ENCODE measurements around the gene SLC35B4.

Gene SLC35B4

GRCh38 chr7:134334408-134334807, 17.7 kb upstream of the SLC35B4 start:
- Histone ChIP-seq H3K79me2 (ENCODE audit: insufficient read depth, low read length) (no peaks in the 10 kb centered on the region), H3K9me2 (ENCODE audit: low read depth, low read length) (no peaks in the 10 kb centered on the region), H3K36me3 (ENCODE audit: insufficient read depth, low read length) (no peaks in the 10 kb centered on the region), H2AFZ (ENCODE audit: low read length) (no peak overlapping the region), H3K27me3 (ENCODE audit: insufficient read depth, low read length) (0 out of 2 replicates have a peak, but pooled peaks cover 3% of the 10 kb centered on the region), H4K20me1 (ENCODE audit: insufficient read depth, low read length) (no peaks in the 10 kb centered on the region), H3K4me2 (ENCODE audit: low read length) (no peak overlapping the region), H3K27ac (ENCODE audit: low read depth, low read length, poor library complexity, severe bottlenecking) (no peak overlapping the region), H3K4me1 (ENCODE audit: insufficient read depth, low read length, severe bottlenecking) (no peaks in the 10 kb centered on the region), H3K4me3 (ENCODE audit: low read depth, low read length, poor library complexity, severe bottlenecking) (no peak overlapping the region), H3K9ac (ENCODE audit: low read length) (no peak overlapping the region), H3K9me3 (ENCODE audit: low read length) (no peaks in the 10 kb centered on the region), H3F3A (ENCODE audit: insufficient read depth, low read length) (no peaks in the 10 kb centered on the region)
- TF ChIP-seq CTCF (IDR thresholded peaks at IDR 0.05; ENCODE audit: low read length): no peak
- TF ChIP-seq EZH2 (IDR thresholded peaks at IDR 0.05; ENCODE audit: borderline replicate concordance, low read length): no peak

GRCh38 chr7:134333943-134334342, 17.2 kb upstream of the SLC35B4 start:
- TF ChIP-seq CTCF (IDR thresholded peaks at IDR 0.05; ENCODE audit: low read length): no peak
- TF ChIP-seq EZH2 (IDR thresholded peaks at IDR 0.05; ENCODE audit: borderline replicate concordance, low read length): no peak
- H3K4me1 ChIP-seq (ENCODE audit: insufficient read depth, low read length, severe bottlenecking): no peaks in the 10 kb centered on the region

GRCh38 chr7:134332892-134333291, 16.2 kb upstream of the SLC35B4 start:
- H3K9ac ChIP-seq (ENCODE audit: low read length): no peak overlapping the region
- no peaks in the 10 kb centered on the region for H3K9me3 ChIP-seq (ENCODE audit: low read length)
- no peak overlapping the region for H3K4me3 ChIP-seq (ENCODE audit: low read depth, low read length, poor library complexity, severe bottlenecking)
- 0 out of 2 replicates have a peak, but pooled peaks cover 3% of the 10 kb centered on the region for H3K27me3 ChIP-seq (ENCODE audit: insufficient read depth, low read length)
- no peak overlapping the region for H3K4me2 ChIP-seq (ENCODE audit: low read length)
- H3F3A ChIP-seq (ENCODE audit: insufficient read depth, low read length): no peaks in the 10 kb centered on the region
- no peaks in the 10 kb centered on the region for H3K36me3 ChIP-seq (ENCODE audit: insufficient read depth, low read length)
- no peak for TF ChIP-seq EZH2 (IDR thresholded peaks at IDR 0.05; ENCODE audit: borderline replicate concordance, low read length)
- TF ChIP-seq CTCF (IDR thresholded peaks at IDR 0.05; ENCODE audit: low read length): no peak
- H3K9me2 ChIP-seq (ENCODE audit: low read depth, low read length): no peaks in the 10 kb centered on the region
- H3K4me1 ChIP-seq (ENCODE audit: insufficient read depth, low read length, severe bottlenecking): peaks cover 6% of the 10 kb centered on the region
- no peaks in the 10 kb centered on the region for H4K20me1 ChIP-seq (ENCODE audit: insufficient read depth, low read length)
- no peak overlapping the region for H3K27ac ChIP-seq (ENCODE audit: low read depth, low read length, poor library complexity, severe bottlenecking)
- no peak overlapping the region for H2AFZ ChIP-seq (ENCODE audit: low read length)
- no peaks in the 10 kb centered on the region for H3K79me2 ChIP-seq (ENCODE audit: insufficient read depth, low read length)

More at GRCh38 chr7:134333943-134334342, 17.2 kb upstream of the SLC35B4 start:
- H3K4me2 ChIP-seq (ENCODE audit: low read length): no peak overlapping the region
- no peak overlapping the region for H3K9ac ChIP-seq (ENCODE audit: low read length)
- no peaks in the 10 kb centered on the region for H4K20me1 ChIP-seq (ENCODE audit: insufficient read depth, low read length)
- no peaks in the 10 kb centered on the region for H3K9me3 ChIP-seq (ENCODE audit: low read length)
- H2AFZ ChIP-seq (ENCODE audit: low read length): no peak overlapping the region
- H3K27ac ChIP-seq (ENCODE audit: low read depth, low read length, poor library complexity, severe bottlenecking): no peak overlapping the region
- no peaks in the 10 kb centered on the region for H3K36me3 ChIP-seq (ENCODE audit: insufficient read depth, low read length)
- 0 out of 2 replicates have a peak, but pooled peaks cover 3% of the 10 kb centered on the region for H3K27me3 ChIP-seq (ENCODE audit: insufficient read depth, low read length)
- H3K9me2 ChIP-seq (ENCODE audit: low read depth, low read length): no peaks in the 10 kb centered on the region
- H3K4me3 ChIP-seq (ENCODE audit: low read depth, low read length, poor library complexity, severe bottlenecking): no peak overlapping the region
- no peaks in the 10 kb centered on the region for H3F3A ChIP-seq (ENCODE audit: insufficient read depth, low read length)
- no peaks in the 10 kb centered on the region for H3K79me2 ChIP-seq (ENCODE audit: insufficient read depth, low read length)

Measured in OCI-LY1 (cell line).